Stimulated activated CD4-positive, alpha-beta T cell treated with anti-CD3 and anti-CD28 coated beads, Interleukin-1b, Interleukin-23, amount 100 ng/mL, for 48 hours (primary cell): Measurements from ENCODE around the gene COMP.
"Not testable (repeated sequence)": the region's sequence is repeated elsewhere in the genome, so short reads cannot be mapped to it uniquely, and the experiment has no call there.

ENCODE experiments used
- DNase-seq: peaks from one replicate; pipeline ENCODE4 v3.0.0-alpha.2; 2020

The COMP gene

GRCh38 chr19:18745012-18745735, 45.9 kb downstream of the COMP start:
- no peak for DNase-seq

GRCh38 chr19:18743784-18744418, 47.2 kb downstream of the COMP start:
- DNase-seq: no peak

DNA sequence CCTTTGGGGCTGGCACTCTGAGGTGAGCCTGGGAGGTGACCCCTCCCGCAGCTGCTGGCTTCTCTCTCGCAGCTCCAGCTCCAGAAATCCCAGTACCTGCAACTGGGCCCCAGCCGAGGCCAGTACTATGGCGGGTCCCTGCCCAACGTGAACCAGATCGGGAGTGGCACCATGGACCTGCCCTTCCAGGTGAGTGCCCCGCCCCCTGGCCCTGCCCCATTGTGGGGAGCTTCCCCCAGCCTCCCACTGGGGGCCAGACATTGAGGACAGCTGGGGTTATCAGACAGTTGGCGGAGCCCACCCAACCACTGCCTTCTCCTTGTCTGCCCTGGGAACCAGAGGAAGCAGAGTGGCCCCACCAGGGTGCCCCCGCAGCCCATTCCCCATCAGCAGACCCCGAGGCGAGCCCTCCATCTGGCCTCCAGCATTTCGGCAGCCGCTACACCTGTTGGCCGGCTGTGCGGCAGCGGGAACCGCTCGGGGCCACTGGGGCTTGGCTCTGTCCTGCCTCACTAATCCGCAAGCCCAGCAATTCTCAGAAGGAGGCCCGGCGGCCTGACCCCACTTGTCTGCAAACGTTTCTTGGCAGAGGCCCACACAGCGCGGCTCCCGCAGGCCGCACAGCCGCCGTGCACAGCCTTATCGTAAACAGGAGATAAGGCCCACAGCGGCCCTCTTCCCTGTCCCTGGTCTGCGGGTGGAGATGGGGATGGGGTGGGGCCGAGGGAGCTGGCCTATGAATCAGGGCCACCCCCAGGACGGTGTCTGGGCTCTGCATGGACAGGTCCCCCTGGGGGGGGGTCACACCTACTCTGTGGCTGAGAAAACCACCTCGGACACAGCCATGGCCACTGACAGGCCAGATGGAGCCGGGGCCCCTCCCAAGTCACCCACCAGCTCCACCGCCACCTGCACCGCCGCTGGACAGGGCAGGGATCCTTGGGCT, 48.0 kb downstream of the COMP start:
- no peak for DNase-seq

GRCh38 chr19:18742324-18742723, 48.8 kb downstream of the COMP start:
- DNase-seq: no peak

DNA sequence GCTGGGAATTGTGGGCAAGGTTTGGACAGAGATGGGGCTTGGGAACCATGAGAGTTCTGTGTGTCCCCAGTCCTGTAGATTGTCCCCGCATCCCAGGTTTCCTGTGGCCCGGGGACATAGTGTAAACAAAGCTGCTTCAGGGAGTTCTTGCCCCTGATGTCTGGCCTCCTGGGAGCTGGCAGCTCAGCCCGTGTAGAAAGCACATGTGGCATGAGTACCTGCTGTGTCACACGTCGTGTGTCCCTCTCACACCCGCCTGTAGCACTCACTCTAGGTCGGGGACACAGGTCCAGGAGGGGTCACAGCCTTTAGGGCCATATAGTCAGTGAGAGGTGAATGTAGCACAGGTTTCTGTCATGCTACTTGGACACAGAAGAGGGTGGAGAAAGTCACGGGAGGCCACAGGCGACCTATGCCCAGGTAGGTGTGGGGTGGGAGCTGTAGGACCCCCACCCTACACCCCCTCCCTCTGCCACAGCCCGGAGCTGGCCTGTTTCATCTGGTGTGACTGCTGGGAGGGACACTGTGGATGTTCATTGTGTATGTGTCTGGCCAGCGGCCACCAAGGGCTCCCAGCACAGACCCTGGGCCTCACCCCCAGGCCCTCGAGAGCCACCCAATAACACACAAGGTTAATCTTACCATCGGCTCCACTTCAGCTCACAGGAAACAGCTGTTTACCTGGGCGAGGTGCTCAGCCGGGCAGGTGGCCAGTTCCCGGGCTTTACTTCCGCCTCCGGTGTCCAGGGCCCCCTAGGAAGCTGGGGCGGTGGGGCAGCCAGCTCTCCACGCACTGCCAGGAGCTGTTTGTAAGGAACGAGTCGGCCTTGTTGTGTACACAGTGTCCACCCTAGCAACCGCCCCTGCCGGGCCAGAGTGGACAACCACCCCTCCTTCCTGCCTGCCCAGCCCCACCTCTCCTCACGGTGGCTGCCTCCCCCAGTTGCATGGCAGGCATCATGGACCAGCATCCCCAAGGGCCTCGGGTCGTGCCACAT, 49.7 kb downstream of the COMP start:
- no peak for DNase-seq

DNA sequence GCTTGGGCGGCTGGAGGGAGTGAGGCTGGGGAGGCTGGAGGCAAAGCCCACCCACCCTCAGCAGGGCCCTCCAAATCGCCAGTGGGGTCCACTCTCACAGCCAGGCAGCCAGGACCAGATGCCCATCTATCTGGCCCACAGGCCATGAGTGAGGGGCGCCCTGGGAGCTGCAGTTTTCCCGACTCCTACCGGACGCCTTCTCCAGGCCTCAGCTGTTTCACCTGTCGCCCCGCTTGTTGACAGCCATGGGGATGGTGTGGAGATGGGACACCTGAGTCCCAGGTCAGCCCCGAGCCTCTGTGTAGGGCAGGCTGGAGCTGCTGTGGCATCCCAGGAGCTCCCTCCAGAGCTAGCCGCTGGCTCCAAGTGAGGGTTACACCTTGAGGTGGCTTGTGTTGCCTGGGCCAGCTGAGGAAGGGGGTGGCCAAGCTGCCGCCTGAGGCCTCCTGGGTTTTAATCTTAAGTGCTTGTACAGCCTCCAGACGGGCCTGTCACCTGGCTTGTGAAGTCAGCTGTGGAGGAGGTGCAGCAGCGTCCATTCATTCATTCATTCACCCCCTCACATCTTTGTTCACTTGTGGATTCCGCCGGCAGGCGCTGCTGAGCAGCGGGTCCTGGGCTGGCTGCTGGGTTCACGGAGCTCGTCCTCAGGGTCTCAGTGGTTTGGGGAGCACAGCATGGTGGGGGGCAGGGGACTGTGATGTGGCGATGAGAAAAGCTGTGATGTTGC, 52.0 kb downstream of the COMP start:
- DNase-seq: no peak

- DNase-seq: no peak
Observed at GRCh38 chr19:18737954-18738351, 53.2 kb downstream of the COMP start.

DNA sequence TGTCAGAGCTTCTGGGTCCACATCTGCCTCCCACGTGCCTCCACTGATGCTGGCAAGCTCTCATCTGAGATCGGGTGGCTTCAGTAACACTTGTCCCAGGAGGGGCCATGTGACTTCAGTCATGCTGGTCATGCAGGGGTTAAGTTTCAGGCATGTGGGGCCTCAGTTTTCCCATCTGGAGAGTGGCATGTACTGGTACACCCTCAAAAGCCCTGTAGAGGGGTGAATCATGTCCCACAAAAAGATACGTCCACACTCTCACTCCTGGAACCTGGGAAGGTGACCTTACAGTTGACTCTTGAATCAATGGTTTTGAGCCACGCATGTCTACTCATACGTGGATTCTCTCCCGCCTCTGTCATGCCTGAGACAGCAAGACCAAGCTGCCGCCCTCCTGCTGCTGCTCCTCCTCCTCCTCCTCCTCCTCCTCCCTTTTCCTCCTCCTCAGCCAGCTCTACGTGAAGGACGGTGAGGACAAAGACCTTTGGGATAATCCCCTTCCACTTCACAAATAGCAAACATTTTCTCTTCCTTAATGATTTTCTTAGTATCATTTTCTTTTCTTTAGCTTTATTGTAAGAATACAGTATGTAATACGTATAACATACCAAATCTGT, 53.7 kb downstream of the COMP start:
- DNase-seq: no peak

DNA sequence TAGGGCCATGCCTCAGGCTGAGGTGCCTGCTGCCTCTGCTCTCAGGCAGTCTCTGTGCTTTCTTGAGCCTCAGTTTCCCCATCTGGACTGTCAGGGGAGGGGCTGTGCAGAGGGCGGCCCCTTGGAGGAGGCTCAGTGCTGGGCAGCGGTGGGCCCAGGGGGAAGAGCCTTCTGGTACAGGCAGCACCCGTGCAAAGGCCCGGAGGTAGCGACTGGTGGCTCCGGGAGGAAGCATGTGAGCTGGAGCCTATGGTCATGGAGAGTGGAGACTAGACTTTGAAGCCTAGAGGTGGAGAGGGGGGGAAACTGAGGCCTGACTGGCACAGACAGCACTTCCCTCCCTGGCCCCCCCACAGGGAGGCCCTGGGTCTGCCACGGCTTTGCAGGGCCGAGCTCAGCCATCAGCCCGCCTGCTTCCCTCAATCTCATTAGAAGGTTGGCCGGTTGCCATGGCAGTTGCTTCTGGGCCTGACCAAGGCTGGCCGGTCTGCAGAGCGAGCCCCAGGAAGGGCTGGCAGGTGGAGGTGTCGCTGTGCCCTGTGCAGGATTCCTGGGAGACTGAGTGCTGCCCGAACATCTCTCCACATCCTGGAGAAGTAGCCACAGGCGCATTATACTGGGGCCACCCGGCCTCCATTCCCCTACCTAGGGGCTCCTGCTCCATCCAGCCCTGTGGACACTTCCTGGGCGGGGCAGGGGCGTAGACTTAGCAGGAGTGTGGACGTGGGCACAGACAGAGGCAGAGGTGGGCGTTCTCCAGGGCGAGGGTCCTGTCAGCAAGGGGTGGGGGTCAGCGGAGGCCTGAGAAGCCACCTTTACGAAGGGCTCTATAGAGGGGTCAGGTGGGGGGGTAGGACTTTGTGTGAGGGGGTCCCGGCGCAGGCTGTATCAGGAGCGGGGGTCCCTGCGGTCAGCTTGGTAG, 54.4 kb downstream of the COMP start:
- DNase-seq: no peak

- DNase-seq: no peak
Observed at GRCh38 chr19:18735752-18736151, 55.4 kb downstream of the COMP start.

DNA sequence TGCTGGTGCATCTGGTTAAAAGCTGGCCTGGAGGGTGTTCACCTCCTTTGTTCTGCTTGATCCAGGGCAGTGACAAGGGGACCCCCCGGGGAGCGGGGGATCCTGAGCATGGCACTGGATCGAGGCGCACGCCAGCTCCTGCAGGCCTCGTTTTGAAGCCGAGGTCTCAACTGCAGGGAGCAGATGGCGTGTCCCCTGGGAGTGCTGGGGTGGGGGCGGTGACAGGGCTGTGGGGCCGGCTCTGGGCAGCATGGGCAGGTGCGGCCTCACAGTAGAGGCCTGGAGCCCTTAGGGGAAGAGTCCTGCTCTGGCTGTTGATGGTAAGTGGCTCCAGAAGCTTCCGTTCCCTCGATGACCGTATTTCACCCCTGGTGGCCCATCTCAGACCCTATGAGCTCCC, 55.8 kb downstream of the COMP start:
- DNase-seq: no peak

GRCh38 chr19:18733762-18734332, 57.3 kb downstream of the COMP start:
- not testable (repeated sequence) for DNase-seq

DNA sequence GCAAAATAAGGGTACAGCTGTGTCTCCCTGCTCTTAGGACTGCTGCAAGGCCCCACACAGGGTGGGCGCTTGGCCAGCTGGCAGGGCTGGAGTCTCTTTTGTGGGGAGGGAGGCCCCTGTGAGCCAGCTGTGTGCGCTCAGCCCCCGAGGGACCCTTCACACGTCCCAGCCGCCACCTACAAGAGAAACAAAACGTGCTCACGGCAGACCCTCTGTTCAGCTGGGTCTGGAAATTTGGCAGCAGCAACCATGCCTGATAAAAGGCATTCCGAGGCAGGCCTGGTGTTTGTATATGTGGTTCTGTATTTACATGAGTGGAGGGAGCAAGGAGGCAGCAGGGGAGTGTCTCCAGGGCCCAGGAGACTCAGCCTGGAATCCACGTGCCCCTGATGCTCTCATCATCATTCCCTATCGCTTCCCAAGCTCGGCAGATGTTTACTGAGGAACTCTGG, 57.9 kb downstream of the COMP start:
- DNase-seq: no peak
